ENCODE measurements around the gene RTN4RL2.
"Not testable (repeated sequence)": the region's sequence is repeated elsewhere in the genome, so short reads cannot be mapped to it uniquely, and the experiment has no call there.

Gene RTN4RL2

DNA sequence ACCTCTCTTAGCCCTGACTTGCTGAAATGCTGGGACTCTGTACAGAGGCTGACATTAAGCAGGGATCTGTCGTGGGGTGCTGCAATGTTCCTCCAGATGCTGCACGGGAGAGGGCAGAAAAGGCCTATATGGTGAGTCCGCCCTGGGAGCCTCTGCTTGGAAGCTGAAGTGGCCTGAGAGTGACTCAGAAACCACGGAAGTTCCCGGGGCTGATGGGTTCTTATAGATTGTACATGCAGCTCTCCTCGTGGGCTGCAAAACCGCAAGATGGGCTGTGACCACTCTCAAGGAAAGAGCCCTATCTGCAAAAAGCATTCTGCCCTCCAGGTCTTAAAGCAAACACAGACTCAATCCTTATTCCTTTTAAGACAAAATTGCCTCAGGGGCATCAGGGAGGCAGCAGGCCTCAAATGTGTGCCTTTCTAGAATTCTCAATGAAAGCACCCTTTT is 27.6 kb upstream of the RTN4RL2 start:
- DNase-seq (ENCODE audit: low read depth in 2 of 2), result no peak

DNA sequence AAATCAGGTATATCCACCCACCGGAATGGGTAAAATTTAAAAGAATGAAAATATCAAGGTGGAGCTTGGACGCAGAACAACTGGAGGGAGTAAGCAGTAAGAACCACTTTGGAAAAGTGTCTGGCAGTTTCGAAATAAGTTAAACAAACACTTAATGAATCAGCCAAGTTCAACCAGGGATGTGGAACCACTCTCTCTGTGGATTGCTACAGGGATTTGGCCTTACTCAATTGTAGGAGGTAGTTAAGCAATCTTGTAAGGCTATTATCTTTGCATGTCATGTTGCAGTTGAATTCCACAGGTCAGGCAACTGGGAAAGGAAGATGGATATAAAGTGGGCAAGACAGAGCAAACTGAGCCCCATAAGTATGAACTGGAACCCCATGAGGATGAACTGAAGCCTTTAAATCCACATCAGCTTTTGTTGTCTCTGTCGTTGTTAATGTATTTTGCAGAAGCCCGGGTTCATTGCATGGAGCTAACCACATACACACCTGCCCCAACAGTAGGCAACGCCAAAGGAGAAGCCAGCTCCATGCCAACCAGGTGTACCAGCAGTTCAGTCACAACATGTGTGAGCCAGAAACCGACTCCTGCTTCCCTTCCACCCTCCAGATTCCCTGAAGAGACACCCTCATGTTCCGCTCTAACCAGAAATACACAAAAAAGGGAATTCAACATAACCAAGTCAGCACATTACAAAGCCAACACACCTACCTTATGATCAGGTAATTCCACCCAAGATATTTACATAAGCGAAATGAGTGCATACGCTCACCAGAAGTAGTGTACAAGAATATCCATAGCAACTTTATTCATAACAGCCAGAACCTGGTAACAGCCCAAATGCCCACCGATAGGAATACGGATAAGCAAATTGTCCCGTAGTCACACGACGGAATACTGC is 25.4 kb upstream of the RTN4RL2 start:
- no peak for DNase-seq (ENCODE audit: low read depth in 2 of 2)

DNA sequence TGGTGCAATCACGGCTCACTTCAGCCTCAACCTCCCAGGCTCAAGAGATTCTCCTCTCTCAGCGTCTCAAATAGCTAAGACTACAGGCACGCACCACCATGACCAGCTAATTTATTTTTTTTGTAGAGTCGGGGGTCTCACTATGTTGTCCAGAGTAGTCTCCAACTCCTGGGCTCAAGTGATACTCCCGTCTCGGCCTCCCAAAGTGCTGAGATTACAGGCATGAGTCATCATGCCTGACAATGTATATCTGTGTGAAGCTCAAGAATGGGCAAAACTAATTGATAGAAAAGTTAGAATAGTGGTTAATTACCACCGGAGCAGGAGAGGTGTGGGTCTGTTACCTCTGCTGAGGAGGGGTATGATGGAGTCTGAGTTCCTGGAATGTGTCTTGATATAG is 24.3 kb upstream of the RTN4RL2 start:
- no peak for DNase-seq (ENCODE audit: low read depth in 2 of 2)

DNA sequence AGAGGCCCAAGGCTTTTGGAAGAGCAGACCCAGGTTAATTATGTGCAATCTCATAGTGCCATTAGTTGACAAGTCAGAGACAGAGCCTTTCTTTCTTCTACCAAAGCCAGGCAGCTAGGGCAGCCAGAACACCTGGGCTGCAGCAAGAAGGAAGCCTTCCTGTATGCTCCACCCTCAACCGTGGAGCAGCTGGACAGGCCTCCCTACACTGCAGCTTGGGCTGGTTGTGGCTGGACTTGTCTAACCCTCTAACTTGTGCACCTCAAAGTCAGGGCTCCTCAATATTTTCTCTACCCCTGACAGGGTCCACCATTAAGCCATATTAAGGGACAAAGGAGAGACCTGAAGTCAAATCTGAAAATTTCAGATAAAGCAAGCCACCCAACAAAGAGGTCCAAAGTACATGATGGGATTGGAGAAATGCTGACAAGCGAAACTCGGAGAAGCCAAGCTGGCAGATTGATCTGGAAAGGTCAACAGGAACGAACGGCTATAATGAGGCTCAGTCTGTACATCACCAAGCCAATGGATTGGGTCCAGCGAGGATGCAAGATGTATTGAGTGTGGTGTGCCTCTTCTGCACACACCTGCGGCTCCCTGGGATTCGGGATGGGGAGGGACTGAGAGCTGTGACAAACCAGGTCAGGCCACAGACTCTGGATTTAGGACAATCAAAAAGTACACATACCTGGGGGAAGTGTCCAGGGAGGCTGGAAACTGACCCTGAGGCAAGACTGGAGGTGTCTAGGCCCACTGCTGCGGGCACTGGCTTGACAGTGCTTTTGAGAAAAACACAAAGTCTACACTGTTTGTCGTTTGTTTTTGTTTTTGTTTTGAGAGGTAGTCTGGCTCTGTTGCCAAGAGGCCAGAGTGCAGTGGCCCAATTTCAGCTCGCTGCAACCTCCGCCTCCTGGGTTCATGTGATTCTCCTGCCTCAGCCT is 21.7 kb upstream of the RTN4RL2 start:
- DNase-seq (ENCODE audit: low read depth in 2 of 2), result no peak

DNA sequence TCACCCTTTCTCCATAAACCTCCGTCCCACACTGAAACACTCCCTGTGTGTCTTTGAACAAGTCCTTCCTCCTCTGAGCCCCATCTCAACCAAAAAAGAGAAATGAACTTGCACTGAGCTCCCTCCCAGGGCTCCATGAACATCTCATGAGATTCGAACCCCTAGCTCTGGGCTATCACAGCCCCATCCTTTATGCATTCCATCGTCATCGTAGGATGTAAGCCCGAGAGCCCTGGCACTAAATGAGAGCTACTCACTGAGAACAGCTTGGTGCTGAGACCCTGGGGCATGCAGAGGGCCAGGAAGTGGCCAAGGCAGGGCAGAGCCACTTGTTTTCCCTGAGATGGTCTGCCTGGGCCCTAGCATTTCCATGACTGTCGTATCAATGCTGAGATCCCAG is 20.5 kb upstream of the RTN4RL2 start:
- no peak for DNase-seq (ENCODE audit: low read depth in 2 of 2)

DNA sequence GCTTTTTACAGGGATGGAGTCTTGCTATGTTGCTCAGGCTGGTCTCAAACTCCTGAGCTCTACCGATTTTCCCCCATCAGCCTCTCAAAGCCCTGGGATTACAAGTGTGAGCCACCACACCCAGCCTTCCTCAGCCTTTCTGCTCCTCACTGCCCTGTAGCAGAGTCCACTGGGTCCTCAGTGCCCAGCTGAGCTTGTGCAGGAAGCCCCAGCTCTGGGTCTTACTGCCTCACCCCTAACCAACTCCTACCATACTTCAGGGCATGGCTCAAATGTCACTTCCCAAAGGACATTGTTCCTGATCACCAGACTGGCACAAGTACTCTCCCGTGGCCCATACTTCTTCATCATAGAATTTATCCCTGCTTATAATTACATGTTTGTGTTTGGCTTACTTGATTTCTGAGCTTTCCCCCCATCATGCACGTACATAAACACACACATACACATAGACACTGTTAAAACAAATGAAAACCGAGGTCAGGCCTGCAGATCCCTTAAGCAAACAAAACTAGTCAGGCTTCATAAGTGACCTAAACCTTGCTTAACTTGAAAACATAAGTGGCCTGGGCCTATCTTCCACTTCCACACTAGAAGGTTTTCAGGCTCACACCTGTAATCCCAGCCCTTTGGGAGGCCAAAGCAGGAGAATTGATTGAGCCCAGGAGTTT is 19.4 kb upstream of the RTN4RL2 start:
- DNase-seq (ENCODE audit: low read depth in 2 of 2), result no peak

DNA sequence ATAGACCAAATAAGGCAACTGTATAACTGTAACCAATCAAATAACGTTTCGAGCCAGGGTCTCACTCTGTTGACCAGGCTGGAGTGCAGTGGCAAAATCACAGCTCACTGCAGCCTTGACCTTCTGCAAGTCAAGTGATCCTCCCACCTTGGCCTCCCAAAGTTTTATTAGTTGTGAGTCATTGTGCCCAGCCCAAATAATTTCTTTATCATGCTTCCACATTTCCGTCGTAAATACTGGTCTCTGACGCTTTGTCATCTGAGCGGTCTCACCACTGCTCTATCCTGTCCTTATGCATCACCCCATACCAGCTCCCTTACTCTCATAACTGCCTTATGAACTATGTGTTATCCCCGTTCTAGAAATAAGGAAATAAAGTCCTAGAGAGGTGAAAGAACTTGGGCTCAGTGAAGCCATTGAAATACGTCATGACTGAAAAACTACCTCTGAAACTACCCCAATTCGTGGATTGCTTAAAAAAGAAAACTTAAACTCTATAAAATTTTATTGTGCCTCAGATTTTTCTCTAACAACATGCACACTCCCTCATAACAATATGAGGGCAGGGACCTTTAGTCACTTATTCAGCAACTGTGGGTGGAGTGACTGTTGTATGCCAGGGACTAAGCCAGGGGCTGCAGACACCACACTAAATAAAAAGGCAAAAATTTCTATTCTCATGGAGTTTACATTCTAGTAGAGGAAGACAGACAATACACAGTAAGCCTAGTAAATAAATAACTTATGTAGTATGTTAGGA is 15.8 kb upstream of the RTN4RL2 start:
- no peak for DNase-seq (ENCODE audit: low read depth in 2 of 2)

DNA sequence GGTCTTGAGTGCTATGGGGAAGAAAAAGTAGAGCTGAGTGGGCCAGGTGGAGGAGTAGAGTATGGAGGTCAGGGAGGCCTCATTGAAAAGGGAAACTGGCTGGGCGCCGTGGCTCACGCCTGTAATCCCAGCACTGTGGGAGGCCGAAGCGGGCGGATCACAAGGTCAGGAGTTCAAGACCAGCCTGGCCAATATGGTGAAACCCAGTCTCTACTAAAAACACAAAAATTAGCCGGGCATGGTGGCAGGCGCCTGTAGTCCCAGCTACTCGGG is 15.3 kb upstream of the RTN4RL2 start:
- DNase-seq (ENCODE audit: low read depth in 2 of 2), result not testable (repeated sequence)

DNA sequence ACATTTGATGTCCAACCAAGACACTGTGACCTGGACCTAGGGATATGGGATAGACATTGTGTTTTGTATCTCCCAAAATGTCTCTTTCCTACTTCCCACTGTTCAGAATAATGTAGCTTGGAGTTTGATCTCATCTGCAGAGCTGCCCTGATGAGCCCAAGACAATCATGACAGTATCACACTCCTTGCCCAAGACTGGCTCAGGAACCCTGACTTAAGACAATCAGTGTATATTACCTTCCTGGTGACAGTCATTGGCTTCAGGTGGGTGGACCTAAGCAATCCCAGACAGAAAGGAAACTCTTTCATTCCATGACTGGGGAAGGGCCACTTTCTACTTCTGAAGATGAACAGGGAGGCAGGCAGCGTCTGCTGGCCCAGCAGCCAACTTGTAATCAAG is 14.3 kb upstream of the RTN4RL2 start:
- DNase-seq (ENCODE audit: low read depth in 2 of 2), result no peak

DNA sequence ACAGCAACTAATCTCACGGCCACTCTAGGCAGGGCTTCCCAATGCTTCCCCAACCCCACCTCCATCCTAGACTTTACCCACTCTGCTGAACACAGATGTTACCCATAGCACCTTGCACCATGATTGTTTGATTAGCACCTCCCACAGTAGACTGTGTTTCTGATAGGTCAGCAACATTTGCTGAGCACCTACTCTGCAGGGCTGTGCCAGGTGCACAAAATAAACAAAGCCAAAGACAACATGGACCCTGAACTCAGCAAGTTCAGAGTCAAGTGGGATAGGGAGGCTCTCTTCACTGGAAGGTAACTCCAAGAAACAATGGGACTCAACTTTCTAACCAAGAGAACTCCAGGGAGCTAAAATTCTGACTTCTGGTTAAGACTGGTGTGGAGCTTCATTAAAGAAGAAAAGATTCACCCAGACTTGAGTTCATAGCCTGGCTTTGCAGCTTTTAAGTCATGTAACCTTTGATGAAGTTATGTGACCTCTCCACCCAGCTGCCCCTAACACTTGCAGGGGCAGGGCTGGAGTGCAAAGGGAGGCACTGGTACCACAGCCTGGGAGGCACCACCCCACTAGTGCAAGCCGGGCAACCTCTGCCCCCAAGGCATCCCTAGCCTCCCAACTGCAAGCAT is 6.7 kb upstream of the RTN4RL2 start:
- no peak for DNase-seq (ENCODE audit: low read depth in 2 of 2)

DNA sequence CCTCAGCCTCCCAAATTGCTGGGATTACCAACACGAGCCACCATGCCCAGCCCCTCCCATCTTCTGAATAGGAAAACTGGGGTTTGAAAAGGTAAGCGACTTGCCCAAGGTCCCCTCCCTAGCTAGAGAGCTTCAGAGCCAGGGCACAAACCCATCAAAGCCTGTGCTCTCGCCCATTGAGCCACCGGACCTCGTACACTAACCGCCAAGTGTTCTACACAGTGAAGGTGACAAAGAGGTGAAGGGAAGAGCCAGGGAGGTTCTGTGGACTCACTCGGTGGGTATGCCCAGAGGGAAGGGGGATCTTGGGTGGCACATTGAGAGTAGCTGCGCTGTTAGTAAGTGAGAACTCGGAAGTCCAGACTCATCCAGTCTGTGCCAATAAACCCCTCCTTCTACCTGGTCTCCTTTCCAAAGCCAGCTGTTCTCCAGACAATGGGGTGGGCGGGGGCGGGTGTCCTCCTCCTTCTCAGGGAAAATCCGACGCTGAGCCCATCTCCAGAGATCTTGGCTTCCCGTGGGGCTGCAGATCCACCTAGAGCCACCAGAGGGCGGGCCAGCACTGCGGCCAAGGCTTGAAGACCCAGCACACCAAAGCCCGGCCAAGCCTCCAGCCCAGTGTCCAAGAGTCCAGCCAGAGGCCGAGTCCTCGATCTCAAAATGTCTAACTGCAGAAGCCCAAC is 3.2 kb upstream of the RTN4RL2 start:
- peak; percentile 67 to 68 for DNase-seq (ENCODE audit: low read depth in 2 of 2)

DNA sequence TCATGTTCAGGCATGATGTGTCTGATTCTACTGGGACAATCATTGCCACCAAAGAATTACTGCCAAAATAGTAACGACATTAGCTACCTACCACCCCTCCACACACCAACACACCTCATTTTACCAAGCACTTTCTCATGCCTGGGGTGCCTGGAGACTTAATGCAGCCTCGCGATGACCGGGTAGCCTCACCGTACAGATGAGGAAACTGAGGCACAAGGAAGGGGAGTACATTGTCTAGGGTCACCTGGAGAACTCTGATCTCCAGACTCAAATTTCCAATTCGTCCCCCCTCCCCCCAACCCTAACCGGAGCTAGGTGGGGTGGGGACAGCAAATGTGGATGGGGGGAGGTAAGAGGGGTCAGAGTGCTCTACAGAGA is 2.7 kb upstream of the RTN4RL2 start:
- DNase-seq (ENCODE audit: low read depth in 2 of 2), result no peak

DNA sequence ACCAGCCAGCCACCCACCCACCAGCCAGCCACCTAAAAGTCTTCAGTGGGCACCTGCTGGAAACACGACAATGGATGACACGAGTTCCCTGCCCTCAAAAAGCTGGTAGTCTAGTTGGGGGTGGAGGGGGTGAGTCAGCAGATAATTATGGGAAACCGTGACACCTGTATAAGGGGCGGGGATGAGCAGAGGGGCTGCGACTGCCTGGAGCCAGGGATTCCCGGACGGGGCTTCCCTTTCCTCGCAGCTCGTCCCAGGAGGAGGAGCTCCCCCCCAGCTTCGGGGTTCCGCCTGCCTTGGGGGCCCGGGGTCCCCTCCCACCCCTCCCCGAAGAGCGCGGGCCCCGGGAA is 2.3 kb upstream of the RTN4RL2 start:
- no peak for DNase-seq (ENCODE audit: low read depth in 2 of 2)

DNA sequence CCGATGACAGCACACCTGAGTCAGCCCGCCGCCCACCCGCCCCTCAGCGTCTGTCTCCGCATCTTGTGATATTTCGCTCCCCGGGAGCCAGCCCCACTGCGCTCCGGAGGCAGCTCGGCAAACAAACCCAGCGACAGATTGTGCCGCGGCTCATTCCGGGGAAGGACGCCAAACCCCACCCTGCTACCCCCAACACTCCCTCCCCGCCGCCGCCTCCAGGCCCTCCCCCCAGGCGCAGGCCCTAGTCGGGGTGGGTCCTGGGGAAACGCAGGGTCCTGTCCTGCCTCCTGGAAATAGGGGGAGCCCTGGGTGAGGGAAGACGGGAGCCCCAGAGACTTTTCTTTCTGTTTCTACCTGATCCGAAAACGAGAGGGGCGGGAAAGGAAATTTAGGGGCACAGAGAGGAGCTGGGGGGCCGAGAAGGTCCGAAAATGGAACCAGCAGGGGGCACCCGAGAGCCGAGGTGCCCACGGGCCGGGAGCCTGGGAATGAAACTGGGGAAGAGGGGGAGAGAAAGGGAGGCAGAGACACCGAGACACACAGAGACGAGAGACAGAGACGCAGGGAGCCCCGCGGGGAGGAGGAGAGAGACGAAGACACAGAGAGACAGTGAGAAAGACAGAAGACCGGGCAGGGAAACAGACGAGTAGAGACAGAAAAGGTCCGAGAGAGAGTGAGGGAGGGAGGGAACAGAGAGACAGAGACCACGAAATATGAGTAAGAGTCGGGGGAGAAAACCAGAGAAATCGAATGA is 1.7 kb upstream of the RTN4RL2 start:
- no peak for DNase-seq (ENCODE audit: low read depth in 2 of 2)

DNA sequence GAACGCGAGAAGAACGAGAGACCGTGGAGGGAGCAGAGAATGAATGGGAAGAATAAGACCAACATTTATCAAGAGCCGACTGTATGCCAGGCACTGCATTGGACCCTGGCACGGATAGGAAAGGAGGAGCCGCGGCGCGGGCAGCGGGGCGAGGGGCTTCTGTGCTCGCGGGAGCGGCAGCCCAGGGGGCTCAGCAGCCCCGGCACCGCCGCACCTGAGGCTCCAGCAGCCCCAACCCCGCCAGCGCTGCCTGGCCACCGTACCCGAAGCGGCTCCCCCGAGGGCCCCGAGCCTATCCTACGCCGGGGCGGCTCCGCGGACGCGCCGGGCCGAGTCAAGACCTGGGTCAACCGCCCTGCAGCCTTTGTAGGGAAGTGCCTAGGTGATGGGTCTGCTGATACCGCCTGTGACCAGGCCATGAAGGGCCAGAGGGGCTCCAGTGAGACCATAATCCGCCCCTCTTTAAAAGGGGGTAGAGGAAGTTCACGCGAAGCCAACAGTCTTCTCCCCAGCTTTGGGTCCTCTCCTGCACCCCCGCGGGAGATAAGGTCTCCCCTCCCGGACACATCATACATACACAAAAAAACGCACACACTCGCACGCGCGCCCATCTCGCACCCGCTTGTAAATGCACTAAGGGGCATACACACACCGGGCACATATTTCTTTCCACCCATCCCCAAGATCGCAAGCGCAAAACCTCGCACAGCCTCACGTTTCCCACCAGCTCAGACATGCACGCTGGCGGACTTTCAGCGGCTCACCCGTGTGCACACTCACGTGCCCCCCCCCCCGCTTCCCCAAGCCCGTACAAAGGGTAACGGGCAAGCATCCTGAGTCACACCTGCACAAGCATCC is 935 bp upstream of the RTN4RL2 start:
- DNase-seq (ENCODE audit: low read depth in 2 of 2), result no peak

DNA sequence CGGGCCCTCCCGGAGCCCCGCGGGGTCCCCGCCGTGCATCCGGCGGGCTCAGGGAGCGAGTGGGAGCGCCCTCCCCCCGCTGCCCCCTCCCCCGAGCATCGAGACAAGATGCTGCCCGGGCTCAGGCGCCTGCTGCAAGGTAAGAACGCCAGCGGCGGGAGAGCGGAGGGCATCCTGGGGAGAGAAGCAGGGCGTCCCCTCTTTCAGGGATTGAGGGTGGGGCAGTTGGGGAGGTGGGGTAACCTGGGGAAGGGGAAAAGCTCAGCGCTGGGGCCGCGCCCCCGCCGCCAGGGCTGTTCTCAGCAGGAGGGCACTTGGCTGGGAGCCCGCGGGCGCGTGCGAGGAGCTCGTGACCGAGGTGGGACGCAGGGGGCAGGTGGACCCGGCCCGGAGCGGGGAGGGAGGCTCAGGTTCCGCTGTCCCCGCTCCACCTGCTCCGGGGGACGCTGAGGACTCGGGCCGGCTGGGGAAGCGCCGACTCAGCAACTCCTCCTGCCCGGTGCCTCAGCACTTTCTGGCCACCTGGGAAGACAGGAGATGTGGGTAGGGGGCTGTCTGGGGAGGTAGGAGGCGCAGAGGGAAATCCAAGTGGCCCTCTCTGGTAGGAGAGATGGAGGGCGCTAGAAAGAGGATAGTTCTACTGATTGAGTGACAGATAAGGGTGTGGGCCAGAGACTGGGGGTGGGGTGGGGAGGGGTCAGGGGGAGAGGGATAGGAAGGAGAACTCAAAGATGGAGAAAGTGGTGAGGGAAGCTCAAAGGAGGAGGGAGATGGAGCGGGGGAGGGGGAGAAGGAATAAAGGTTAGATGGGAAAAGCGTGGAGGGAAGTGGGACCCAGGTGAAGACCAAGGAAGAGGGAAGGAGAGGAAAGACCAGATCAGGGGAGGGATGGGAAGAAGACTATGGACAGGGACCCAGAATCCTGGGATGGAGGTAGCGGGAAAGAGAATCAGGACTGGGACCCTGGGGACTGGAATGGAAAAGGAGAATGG is 726 bp downstream of the RTN4RL2 start:
- no peak for DNase-seq (ENCODE audit: low read depth in 2 of 2)

DNA sequence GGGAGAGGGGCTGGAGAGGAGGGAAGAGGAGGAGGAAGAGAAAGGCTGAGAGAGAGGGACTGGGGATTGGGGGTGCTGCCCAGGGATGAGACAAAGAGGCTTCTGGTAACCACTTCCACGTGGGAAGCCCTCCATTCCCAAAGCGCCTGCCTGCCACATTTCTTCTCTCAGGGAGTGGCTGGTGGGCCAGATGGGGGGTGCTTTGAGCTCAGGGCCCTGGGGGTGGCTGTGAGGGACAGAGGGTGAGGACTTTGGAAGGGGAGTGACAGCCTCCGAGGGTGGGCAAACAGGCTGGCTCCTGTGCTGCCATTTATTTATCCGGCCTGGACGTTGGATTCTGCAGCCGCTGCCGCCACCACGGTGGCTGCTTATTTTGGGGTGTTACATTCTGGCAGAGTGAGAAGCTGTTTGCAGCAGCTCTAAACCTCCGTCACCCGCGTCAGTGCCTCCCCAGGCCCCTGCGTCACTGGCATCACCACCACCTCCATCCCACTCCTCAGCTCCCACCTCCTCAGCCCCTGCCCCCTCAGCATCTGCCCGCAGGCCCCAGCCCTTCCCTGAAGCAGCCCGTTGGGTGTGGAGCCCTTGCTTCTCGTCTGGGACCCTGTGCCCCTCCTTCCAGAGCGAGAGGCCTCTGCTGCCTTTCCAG is 1.6 kb downstream of the RTN4RL2 start:
- no peak for DNase-seq (ENCODE audit: low read depth in 2 of 2)

Data from activated CD4-positive, alpha-beta T cell treated with anti-CD3 and anti-CD28 coated beads for 24 hours (primary cell).